HG02642 (cell line): ENCODE results near the gene EDNRA.
"Not testable (repeated sequence)": the region's sequence is repeated elsewhere in the genome, so short reads cannot be mapped to it uniquely, and the experiment has no call there.

ENCODE experiments used
- ATAC-seq: cut with Tn5 transposase; IDR thresholded peaks from one replicate; pipeline ENCODE4 v1.9.1; 2021; ENCODE audit warnings: mild to moderate bottlenecking; ENCODE audit not compliant: unreplicated experiment, poor library complexity

Gene EDNRA

GRCh38 chr4:147480891-147481576 lies at the start of gene EDNRA:
EDNRA (plus strand) TSS chr4:147481097; CDS start chr4:147485682, 4,585 bp downstream.
- ATAC-seq: no peak

- not testable (repeated sequence) for ATAC-seq
These were observed 46.5 kb upstream of the EDNRA start for GRCh38 chr4:147434370-147434769.

GRCh38 chr4:147440442-147440841 lies 40.5 kb upstream of the EDNRA start:
- ATAC-seq: no peak

GRCh38 chr4:147447786-147448185 lies 33.1 kb upstream of the EDNRA start:
- ATAC-seq: no peak

GRCh38 chr4:147453561-147454141 lies 27.2 kb upstream of the EDNRA start:
- ATAC-seq: no peak

- ATAC-seq: no peak
These were observed 24.2 kb upstream of the EDNRA start for GRCh38 chr4:147456706-147457105.

GRCh38 chr4:147461161-147461560 lies 19.7 kb upstream of the EDNRA start:
- no peak for ATAC-seq

GRCh38 chr4:147463065-147463464 lies 17.8 kb upstream of the EDNRA start:
- no peak for ATAC-seq

- no peak for ATAC-seq
These were observed 15.4 kb upstream of the EDNRA start for GRCh38 chr4:147465461-147465860.

GRCh38 chr4:147477439-147477838 lies 3.5 kb upstream of the EDNRA start:
- peak; percentile 65 for ATAC-seq

GRCh38 chr4:147479376-147479775 lies 1.5 kb upstream of the EDNRA start:
- no peak for ATAC-seq

- no peak for ATAC-seq
These were observed 1.1 kb upstream of the EDNRA start for GRCh38 chr4:147479786-147480185.

- ATAC-seq: no peak
These were observed 401 bp upstream of the EDNRA start for GRCh38 chr4:147480502-147480890.

- no peak for ATAC-seq
These were observed 746 bp downstream of the EDNRA start for GRCh38 chr4:147481577-147482109.

- no peak for ATAC-seq
These were observed 1.4 kb downstream of the EDNRA start for GRCh38 chr4:147482281-147482680.

GRCh38 chr4:147485167-147485566 lies 4.3 kb downstream of the EDNRA start:
- no peak for ATAC-seq

GRCh38 chr4:147487616-147488015 lies 6.7 kb downstream of the EDNRA start:
- ATAC-seq: no peak

- no peak for ATAC-seq
These were observed 7.7 kb downstream of the EDNRA start for GRCh38 chr4:147488556-147488955.

- no peak for ATAC-seq
These were observed 10.2 kb downstream of the EDNRA start for GRCh38 chr4:147491086-147491485.

GRCh38 chr4:147492306-147492705 lies 11.4 kb downstream of the EDNRA start:
- no peak for ATAC-seq

GRCh38 chr4:147492761-147493160 lies 11.9 kb downstream of the EDNRA start:
- no peak for ATAC-seq

GRCh38 chr4:147493307-147493706 lies 12.4 kb downstream of the EDNRA start:
- no peak for ATAC-seq
